Measurements from ENCODE around the gene IGFBP5. TPM values are rescaled to one million over a fixed set of nuclear protein-coding genes. Genes with fewer than 3 reads are reported as not detected.

Gene IGFBP5, protein sequence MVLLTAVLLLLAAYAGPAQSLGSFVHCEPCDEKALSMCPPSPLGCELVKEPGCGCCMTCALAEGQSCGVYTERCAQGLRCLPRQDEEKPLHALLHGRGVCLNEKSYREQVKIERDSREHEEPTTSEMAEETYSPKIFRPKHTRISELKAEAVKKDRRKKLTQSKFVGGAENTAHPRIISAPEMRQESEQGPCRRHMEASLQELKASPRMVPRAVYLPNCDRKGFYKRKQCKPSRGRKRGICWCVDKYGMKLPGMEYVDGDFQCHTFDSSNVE
- 0.58 TPM for total RNA-seq (2013)
- polyA plus RNA-seq (not detected), polyA minus RNA-seq (not detected in 2 replicates), total RNA-seq (0 to 147 (median 0.08) reads per million in 11 experiments)

DNA sequence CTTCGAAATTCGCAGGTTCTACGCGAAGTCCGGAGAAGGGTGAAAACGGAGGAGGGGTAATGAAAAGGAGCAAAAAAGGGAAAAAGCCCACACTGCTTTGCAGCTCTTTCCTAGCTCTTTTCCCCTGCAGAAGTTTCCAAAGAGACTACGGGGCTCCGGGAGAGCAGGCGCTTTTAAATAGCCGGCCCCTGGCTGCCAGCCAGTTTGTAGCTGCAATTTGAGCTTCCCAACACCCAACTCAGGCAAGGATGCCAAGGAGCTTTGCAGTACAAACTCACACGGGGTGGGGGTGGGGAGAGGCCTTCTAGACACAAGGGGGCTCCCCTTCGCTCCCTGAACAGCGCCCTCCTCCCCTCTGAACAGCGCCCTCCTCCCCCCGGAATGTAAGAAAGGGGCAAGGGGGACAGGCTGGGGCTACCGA is at the start of gene IGFBP5:
Gene IGFBP5, minus strand, starts transcription at position 149 of the 421 bp plus-strand sequence. CDS start 774 bp downstream, outside the sequence.
- H3K9me3 Mint-ChIP-seq, result peaks cover 0 to 20% (median 6%) of the 10 kb centered on the region in 7 donors
- Histone ChIP-seq H3K36me3 (replicated peaks in 1 of 2; ENCODE audit: control insufficient read depth in 1 of 2, insufficient read depth in 2 of 2, low read length in 2 of 2) (no peaks in the 10 kb centered on the region), H3K27ac (ENCODE audit: low read depth in 1 of 2, low read length in 2 of 2) (no peak within 1 kb of the TSS), H3K9ac (ENCODE audit: insufficient read depth, low read length, poor library complexity, severe bottlenecking) (no peak within 1 kb of the TSS), H3K4me3 (replicated peaks in 1 of 3; ENCODE audit: low read depth in 2 of 3, low read length in 3 of 3) (peak within 1 kb of the TSS in 1 of 3 experiments; percentile 39), H3K27me3 (ENCODE audit: control insufficient read depth in 2 of 2, insufficient read depth in 2 of 2, low read length in 2 of 2) (peaks cover 81 to 95% of the 10 kb centered on the region in 2 donors), H2AFZ (ENCODE audit: insufficient read depth, low read depth, low read length, poor library complexity, severe bottlenecking) (no peak within 1 kb of the TSS), H3K79me2 (ENCODE audit: insufficient read depth, low read length) (no peaks in the 10 kb centered on the region), H3K9me3 (replicated peaks in 1 of 2; ENCODE audit: control insufficient read depth in 1 of 2, insufficient read depth in 1 of 2, low read length in 2 of 2) (peaks cover 0 to 20% of the 10 kb centered on the region in 2 donors), H3K4me2 (replicated peaks; ENCODE audit: extremely low read depth, low read length, poor library complexity, severe bottlenecking) (peak within 1 kb of the TSS; percentile 46), H3K4me1 (ENCODE audit: control insufficient read depth in 1 of 2, insufficient read depth in 2 of 2, low read length in 2 of 2) (peaks cover 17 to 25% of the 10 kb centered on the region in 2 donors), H4K20me1 (ENCODE audit: insufficient read depth, low read length) (no peaks in the 10 kb centered on the region)
- peaks cover 33% of the 10 kb centered on the region for H3K4me1 Mint-ChIP-seq
- WGBS (ENCODE audit: insufficient coverage), result 20% methylated on average over 1 of the region's 16 CpGs
- DNase-seq, result no peak
- TF ChIP-seq, protein P1, sequence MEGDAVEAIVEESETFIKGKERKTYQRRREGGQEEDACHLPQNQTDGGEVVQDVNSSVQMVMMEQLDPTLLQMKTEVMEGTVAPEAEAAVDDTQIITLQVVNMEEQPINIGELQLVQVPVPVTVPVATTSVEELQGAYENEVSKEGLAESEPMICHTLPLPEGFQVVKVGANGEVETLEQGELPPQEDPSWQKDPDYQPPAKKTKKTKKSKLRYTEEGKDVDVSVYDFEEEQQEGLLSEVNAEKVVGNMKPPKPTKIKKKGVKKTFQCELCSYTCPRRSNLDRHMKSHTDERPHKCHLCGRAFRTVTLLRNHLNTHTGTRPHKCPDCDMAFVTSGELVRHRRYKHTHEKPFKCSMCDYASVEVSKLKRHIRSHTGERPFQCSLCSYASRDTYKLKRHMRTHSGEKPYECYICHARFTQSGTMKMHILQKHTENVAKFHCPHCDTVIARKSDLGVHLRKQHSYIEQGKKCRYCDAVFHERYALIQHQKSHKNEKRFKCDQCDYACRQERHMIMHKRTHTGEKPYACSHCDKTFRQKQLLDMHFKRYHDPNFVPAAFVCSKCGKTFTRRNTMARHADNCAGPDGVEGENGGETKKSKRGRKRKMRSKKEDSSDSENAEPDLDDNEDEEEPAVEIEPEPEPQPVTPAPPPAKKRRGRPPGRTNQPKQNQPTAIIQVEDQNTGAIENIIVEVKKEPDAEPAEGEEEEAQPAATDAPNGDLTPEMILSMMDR (IDR thresholded peaks at IDR 0.05), result no peak
- intact Hi-C loops (cut with micrococcal nuclease), result no loop called here
- peaks cover 11 to 70% (median 12%) of the 10 kb centered on the region in 3 donors for H3K27me3 Mint-ChIP-seq (ENCODE audit: low read depth in 3 of 3)
- H3K36me3 Mint-ChIP-seq, result peaks cover 0 to 6% of the 10 kb centered on the region in 2 donors
- no peak within 1 kb of the TSS for H3K27ac Mint-ChIP-seq
- H3K4me3 Mint-ChIP-seq, result peak within 1 kb of the TSS in 1 of 2 donors; percentile 70

DNA sequence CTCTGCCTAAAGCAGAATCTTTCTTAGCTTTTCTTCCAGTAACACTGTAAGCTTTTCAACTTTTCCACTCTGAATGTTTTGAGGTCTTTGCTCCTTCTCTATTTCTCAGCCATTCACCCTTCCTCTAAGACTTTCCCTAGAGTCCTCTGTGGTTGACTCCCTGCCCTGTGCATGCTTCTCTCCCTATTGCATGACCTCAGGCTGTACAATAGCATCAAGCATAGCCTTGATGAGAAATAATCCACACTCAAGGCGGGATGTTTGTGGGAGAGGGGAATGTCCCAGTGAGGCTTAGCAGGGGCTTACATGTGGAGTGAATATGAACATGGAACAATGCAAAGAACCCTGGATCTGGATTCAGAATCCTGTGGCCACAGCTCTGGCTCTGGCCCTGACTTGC is 48.4 kb upstream of the IGFBP5 start:
- no peaks in the 10 kb centered on the region for H3K36me3 Mint-ChIP-seq
- H3K4me1 Mint-ChIP-seq, result no peaks in the 10 kb centered on the region
- WGBS (ENCODE audit: insufficient coverage), result 88% methylated on average over 1 of the region's 1 CpG
- no peak overlapping the region for H3K4me3 Mint-ChIP-seq
- Histone ChIP-seq H3K4me1 (ENCODE audit: control insufficient read depth in 1 of 2, insufficient read depth in 2 of 2, low read length in 2 of 2) (no peaks in the 10 kb centered on the region), H3K4me2 (replicated peaks; ENCODE audit: extremely low read depth, low read length, poor library complexity, severe bottlenecking) (no peak overlapping the region), H3K27me3 (ENCODE audit: control insufficient read depth in 2 of 2, insufficient read depth in 2 of 2, low read length in 2 of 2) (no peaks in the 10 kb centered on the region), H3K9ac (ENCODE audit: insufficient read depth, low read length, poor library complexity, severe bottlenecking) (no peak overlapping the region), H2AFZ (ENCODE audit: insufficient read depth, low read depth, low read length, poor library complexity, severe bottlenecking) (no peak overlapping the region), H3K27ac (ENCODE audit: low read depth in 1 of 2, low read length in 2 of 2) (no peak overlapping the region), H3K9me3 (replicated peaks in 1 of 2; ENCODE audit: control insufficient read depth in 1 of 2, insufficient read depth in 1 of 2, low read length in 2 of 2) (peaks cover 0 to 4% of the 10 kb centered on the region in 2 donors), H4K20me1 (ENCODE audit: insufficient read depth, low read length) (no peaks in the 10 kb centered on the region), H3K36me3 (replicated peaks in 1 of 2; ENCODE audit: control insufficient read depth in 1 of 2, insufficient read depth in 2 of 2, low read length in 2 of 2) (no peaks in the 10 kb centered on the region), H3K4me3 (replicated peaks in 1 of 3; ENCODE audit: low read depth in 2 of 3, low read length in 3 of 3) (no peak overlapping the region), H3K79me2 (ENCODE audit: insufficient read depth, low read length) (no peaks in the 10 kb centered on the region)
- TF ChIP-seq, protein P1 (IDR thresholded peaks at IDR 0.05), result no peak
- peaks cover 0 to 14% (median 9%) of the 10 kb centered on the region in 7 donors for H3K9me3 Mint-ChIP-seq
- peaks cover 2 to 8% (median 5%) of the 10 kb centered on the region in 3 donors for H3K27me3 Mint-ChIP-seq (ENCODE audit: low read depth in 3 of 3)
- DNase-seq, result no peak
- no peak overlapping the region for H3K27ac Mint-ChIP-seq
- intact Hi-C loops (cut with micrococcal nuclease), result no loop called here

Measured in CD14-positive monocyte (primary cell).